GM23338 (cell line): ENCODE results near the gene DTNA. TPM values are rescaled to one million over a fixed set of nuclear protein-coding genes. Genes with fewer than 3 reads are reported as not detected.

Experiments
- ATAC-seq: fragments of 200-7000 bp; cut with Tn5 transposase; 3 replicates; pipeline ENCODE4 v1.9.1; 2020
- DNase-seq: peaks from one replicate; pipeline ENCODE4 v3.0.0-alpha.2; 2015; ENCODE audit warnings: low spot score
- H2AFZ ChIP-seq: fragments of 200-600 bp; sonication (generic); 2 replicates; pipeline ENCODE4 v1.8.0; 2016; ENCODE audit warnings: antibody characterized with exemption, mild to moderate bottlenecking, moderate library complexity
- H3F3A ChIP-seq: fragments of 200-600 bp; sonication (generic); replicated peaks from 2 replicates; pipeline ENCODE4 v1.8.0; 2017; ENCODE audit warnings: antibody characterized with exemption, mixed run types, low read depth
- H3K27ac ChIP-seq: fragments of 200-600 bp; sonication (generic); 2 replicates; pipeline ENCODE4 v1.6.1; 2016; ENCODE audit warnings: low read depth
- H3K27me3 ChIP-seq: fragments of 200-600 bp; sonication (generic); 2 replicates; pipeline ENCODE4 v1.8.0; 2016; ENCODE audit warnings: mild to moderate bottlenecking, mixed run types, moderate library complexity; ENCODE audit not compliant: insufficient read depth
- H3K36me3 ChIP-seq: fragments of 200-600 bp; sonication (generic); 2 replicates; pipeline ENCODE4 v1.8.0; 2016; ENCODE audit warnings: mild to moderate bottlenecking; ENCODE audit not compliant: insufficient read depth
- H3K4me1 ChIP-seq: fragments of 200-600 bp; sonication (generic); 2 replicates; pipeline ENCODE4 v1.8.0; 2016; ENCODE audit warnings: mild to moderate bottlenecking, moderate library complexity; ENCODE audit not compliant: insufficient read depth
- H3K4me2 ChIP-seq: fragments of 200-600 bp; sonication (generic); 2 replicates; pipeline ENCODE4 v1.7.1; 2017; ENCODE audit warnings: mixed run types
- H3K4me3 ChIP-seq: fragments of 200-600 bp; sonication (generic); 2 replicates; pipeline ENCODE4 v1.6.1; 2016; ENCODE audit warnings: mixed run types
- H3K79me2 ChIP-seq: fragments of 200-600 bp; sonication (generic); replicated peaks from 2 replicates; pipeline ENCODE4 v1.8.0; 2017; ENCODE audit warnings: mild to moderate bottlenecking; ENCODE audit not compliant: insufficient read depth
- H3K9me2 ChIP-seq: fragments of 200-600 bp; sonication (generic); 2 replicates; pipeline ENCODE4 v1.8.0; 2017; ENCODE audit not compliant: insufficient read depth
- H4K20me1 ChIP-seq: fragments of 200-600 bp; sonication (generic); replicated peaks from 2 replicates; pipeline ENCODE4 v1.8.0; 2017; ENCODE audit warnings: mild to moderate bottlenecking; ENCODE audit not compliant: insufficient read depth
- H3K27ac Mint-ChIP-seq: 2 replicates; pipeline ENCODE4 v1.8.0; 2020; ENCODE audit warnings: inconsistent platforms, mild to moderate bottlenecking, moderate library complexity, mixed read lengths
- H3K27me3 Mint-ChIP-seq: 3 replicates; pipeline ENCODE4 v1.8.0; 2022; ENCODE audit warnings: low read depth, mild to moderate bottlenecking, moderate library complexity, mixed read lengths, inconsistent platforms; ENCODE audit not compliant: insufficient read depth, poor library complexity
- H3K36me3 Mint-ChIP-seq: 3 replicates; pipeline ENCODE4 v1.8.0; 2021; ENCODE audit warnings: low read depth, mild to moderate bottlenecking, inconsistent platforms, moderate library complexity, mixed read lengths
- H3K4me1 Mint-ChIP-seq: 3 replicates; pipeline ENCODE4 v1.8.0; 2020; ENCODE audit warnings: mild to moderate bottlenecking, inconsistent platforms, mixed read lengths
- H3K4me3 Mint-ChIP-seq: 3 replicates; pipeline ENCODE4 v1.8.0; 2021; ENCODE audit warnings: moderate library complexity, mild to moderate bottlenecking, inconsistent platforms, mixed read lengths
- H3K9me3 Mint-ChIP-seq: 3 replicates; pipeline ENCODE4 v1.8.0; 2020; ENCODE audit warnings: moderate library complexity, mild to moderate bottlenecking, inconsistent platforms, mixed read lengths
- CREB1 ChIP-seq: fragments of 250-450 bp; sonication (Bioruptor Pico); IDR thresholded peaks from 2 replicates; pipeline ENCODE4 v1.5.0; 2020; ENCODE audit warnings: low read depth, mild to moderate bottlenecking, moderate library complexity
- CTCF ChIP-seq, 2 experiments: fragments of 200-600 bp in 1 of 2; sonication (generic) in 1 of 2; conservative IDR thresholded peaks; 2 replicates each; pipeline versions ENCODE4 v1.5.1 to v1.6.1; 2016 to 2017; ENCODE audit warnings: antibody characterized with exemption in 2 of 2, low read depth in 2 of 2, mild to moderate bottlenecking in 2 of 2, moderate library complexity in 1 of 2
- EZH2 ChIP-seq: fragments of 200-600 bp; sonication (generic); IDR thresholded peaks from one replicate; pipeline ENCODE4 v1.8.0; 2017; ENCODE audit warnings: antibody characterized with exemption, mild to moderate bottlenecking, low read depth; ENCODE audit not compliant: unreplicated experiment
- EZH2phosphoT487 ChIP-seq: fragments of 200-600 bp; sonication (generic); IDR thresholded peaks from one replicate; pipeline ENCODE4 v1.8.1; 2018; ENCODE audit warnings: antibody characterized with exemption; ENCODE audit not compliant: unreplicated experiment
- JUNB ChIP-seq: IDR thresholded peaks from one replicate; pipeline ENCODE4 v1.6.1; 2016; ENCODE audit warnings: antibody characterized with exemption; ENCODE audit not compliant: unreplicated experiment
- NANOG ChIP-seq: IDR thresholded peaks from 2 replicates; pipeline ENCODE4 v1.6.1; 2016; ENCODE audit warnings: antibody characterized with exemption, borderline replicate concordance
- POLR2AphosphoS5 ChIP-seq: IDR thresholded peaks from 2 replicates; pipeline ENCODE4 v1.6.1; 2016; ENCODE audit warnings: antibody characterized with exemption, low read depth
- REST ChIP-seq: IDR thresholded peaks from one replicate; pipeline ENCODE4 v1.6.1; 2018; ENCODE audit warnings: antibody characterized with exemption; ENCODE audit not compliant: unreplicated experiment
- STAT1 ChIP-seq: IDR thresholded peaks from one replicate; pipeline ENCODE4 v1.6.1; 2016; ENCODE audit warnings: antibody characterized with exemption; ENCODE audit not compliant: unreplicated experiment
- ZNF114 ChIP-seq: fragments of 250-450 bp; sonication (Bioruptor Pico); IDR thresholded peaks from 2 replicates; pipeline ENCODE4 v1.5.0; 2020; ENCODE audit warnings: mild to moderate bottlenecking, moderate library complexity
- ZNF331 ChIP-seq: fragments of 250-450 bp; sonication (Bioruptor Pico); IDR thresholded peaks from 2 replicates; pipeline ENCODE4 v1.5.0; 2020; ENCODE audit warnings: low read depth, mild to moderate bottlenecking, moderate library complexity
- polyA plus RNA-seq: library from polyadenylated mRNA; unstranded; fragments of >200 nt; fragmentation: Nextera tagmentation; extraction: Ambion mirVana; gene quantifications from 2 replicates; pipeline ENCODE4 v1.2.1, GENCODE V29; 2016
- total RNA-seq: library from RNA; depleted of rRNA; stranded (reverse); fragments of >200 nt; shearing (Covaris generic); gene quantifications from 2 replicates; pipeline ENCODE4 v1.2.3, GENCODE V29; 2014
- TF ChIP-seq, protein P1 (sequence below): fragments of 250-450 bp; sonication (Bioruptor Pico); IDR thresholded peaks from 2 replicates; pipeline ENCODE4 v1.5.0; 2020; ENCODE audit warnings: mild to moderate bottlenecking, moderate library complexity
- TF ChIP-seq, protein P2 (sequence below): IDR thresholded peaks from 2 replicates; pipeline ENCODE4 v1.6.1; 2016; ENCODE audit warnings: antibody characterized with exemption

Gene DTNA
- total and polyA plus RNA-seq, 2 experiments from 2014 or later, result 11.5 to 25.1 TPM

DNA sequence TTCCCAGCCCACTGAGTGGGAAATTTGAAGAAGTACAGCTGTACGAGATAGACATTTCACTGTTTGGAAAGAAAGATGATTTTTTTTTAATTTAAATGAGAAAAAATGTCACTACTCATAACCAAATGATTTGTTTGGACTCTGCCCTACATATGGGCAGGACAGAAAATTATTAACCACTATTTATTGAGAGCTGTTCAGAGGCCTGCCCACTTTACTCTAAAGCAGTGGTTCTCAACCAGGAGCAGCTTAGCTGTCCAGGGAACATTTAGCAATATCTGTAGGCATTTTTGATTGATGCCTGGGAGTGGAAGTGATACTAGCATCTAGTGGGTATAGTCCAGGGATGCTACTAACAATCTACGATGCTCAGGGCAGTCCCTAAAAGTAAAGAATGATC lies 13.4 kb upstream of the DTNA start:
- H3K9me3 Mint-ChIP-seq, result no peaks in the 10 kb centered on the region; the same call in 2 of the 3 replicates
- Histone ChIP-seq H3K79me2 (no peaks in the 10 kb centered on the region), H3K4me2 (0 out of 2 replicates have a peak overlapping the region, but pooled peaks have one; percentile 4), H3K4me3 (no peak overlapping the region), H3K4me1 (peaks cover 12% of the 10 kb centered on the region), H4K20me1 (no peaks in the 10 kb centered on the region), H3K27me3 (no peaks in the 10 kb centered on the region), H3F3A (no peaks in the 10 kb centered on the region), H3K9me2 (peaks cover 12% of the 10 kb centered on the region; the same call in 1 of the 2 replicates), H2AFZ (no peak overlapping the region), H3K36me3 (no peaks in the 10 kb centered on the region), H3K27ac (no peak overlapping the region)
- no peak overlapping the region for H3K4me3 Mint-ChIP-seq
- DNase-seq (no peak), ATAC-seq (no peak)
- TF ChIP-seq POLR2AphosphoS5, result no peak
- no peak for TF ChIP-seq STAT1
- TF ChIP-seq EZH2, result no peak
- no peak for TF ChIP-seq REST
- TF ChIP-seq, protein P1, sequence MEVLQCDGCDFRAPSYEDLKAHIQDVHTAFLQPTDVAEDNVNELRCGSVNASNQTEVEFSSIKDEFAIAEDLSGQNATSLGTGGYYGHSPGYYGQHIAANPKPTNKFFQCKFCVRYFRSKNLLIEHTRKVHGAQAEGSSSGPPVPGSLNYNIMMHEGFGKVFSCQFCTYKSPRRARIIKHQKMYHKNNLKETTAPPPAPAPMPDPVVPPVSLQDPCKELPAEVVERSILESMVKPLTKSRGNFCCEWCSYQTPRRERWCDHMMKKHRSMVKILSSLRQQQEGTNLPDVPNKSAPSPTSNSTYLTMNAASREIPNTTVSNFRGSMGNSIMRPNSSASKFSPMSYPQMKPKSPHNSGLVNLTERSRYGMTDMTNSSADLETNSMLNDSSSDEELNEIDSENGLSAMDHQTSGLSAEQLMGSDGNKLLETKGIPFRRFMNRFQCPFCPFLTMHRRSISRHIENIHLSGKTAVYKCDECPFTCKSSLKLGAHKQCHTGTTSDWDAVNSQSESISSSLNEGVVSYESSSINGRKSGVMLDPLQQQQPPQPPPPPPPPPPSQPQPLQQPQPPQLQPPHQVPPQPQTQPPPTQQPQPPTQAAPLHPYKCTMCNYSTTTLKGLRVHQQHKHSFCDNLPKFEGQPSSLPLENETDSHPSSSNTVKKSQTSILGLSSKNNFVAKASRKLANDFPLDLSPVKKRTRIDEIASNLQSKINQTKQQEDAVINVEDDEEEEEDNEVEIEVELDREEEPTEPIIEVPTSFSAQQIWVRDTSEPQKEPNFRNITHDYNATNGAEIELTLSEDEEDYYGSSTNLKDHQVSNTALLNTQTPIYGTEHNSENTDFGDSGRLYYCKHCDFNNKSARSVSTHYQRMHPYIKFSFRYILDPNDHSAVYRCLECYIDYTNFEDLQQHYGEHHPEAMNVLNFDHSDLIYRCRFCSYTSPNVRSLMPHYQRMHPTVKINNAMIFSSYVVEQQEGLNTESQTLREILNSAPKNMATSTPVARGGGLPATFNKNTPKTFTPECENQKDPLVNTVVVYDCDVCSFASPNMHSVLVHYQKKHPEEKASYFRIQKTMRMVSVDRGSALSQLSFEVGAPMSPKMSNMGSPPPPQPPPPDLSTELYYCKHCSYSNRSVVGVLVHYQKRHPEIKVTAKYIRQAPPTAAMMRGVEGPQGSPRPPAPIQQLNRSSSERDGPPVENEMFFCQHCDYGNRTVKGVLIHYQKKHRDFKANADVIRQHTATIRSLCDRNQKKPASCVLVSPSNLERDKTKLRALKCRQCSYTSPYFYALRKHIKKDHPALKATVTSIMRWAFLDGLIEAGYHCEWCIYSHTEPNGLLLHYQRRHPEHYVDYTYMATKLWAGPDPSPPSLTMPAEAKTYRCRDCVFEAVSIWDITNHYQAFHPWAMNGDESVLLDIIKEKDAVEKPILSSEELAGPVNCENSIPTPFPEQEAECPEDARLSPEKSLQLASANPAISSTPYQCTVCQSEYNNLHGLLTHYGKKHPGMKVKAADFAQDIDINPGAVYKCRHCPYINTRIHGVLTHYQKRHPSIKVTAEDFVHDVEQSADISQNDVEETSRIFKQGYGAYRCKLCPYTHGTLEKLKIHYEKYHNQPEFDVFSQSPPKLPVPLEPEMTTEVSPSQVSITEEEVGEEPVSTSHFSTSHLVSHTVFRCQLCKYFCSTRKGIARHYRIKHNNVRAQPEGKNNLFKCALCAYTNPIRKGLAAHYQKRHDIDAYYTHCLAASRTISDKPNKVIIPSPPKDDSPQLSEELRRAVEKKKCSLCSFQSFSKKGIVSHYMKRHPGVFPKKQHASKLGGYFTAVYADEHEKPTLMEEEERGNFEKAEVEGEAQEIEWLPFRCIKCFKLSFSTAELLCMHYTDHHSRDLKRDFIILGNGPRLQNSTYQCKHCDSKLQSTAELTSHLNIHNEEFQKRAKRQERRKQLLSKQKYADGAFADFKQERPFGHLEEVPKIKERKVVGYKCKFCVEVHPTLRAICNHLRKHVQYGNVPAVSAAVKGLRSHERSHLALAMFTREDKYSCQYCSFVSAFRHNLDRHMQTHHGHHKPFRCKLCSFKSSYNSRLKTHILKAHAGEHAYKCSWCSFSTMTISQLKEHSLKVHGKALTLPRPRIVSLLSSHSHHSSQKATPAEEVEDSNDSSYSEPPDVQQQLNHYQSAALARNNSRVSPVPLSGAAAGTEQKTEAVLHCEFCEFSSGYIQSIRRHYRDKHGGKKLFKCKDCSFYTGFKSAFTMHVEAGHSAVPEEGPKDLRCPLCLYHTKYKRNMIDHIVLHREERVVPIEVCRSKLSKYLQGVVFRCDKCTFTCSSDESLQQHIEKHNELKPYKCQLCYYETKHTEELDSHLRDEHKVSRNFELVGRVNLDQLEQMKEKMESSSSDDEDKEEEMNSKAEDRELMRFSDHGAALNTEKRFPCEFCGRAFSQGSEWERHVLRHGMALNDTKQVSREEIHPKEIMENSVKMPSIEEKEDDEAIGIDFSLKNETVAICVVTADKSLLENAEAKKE (CRISPR knock-in tag), result no peak
- TF ChIP-seq CTCF (conservative IDR thresholded peaks at IDR 0.05; ENCODE audit: low read depth in 2 of 2), result no peak
- TF ChIP-seq NANOG, result no peak
- no peak for TF ChIP-seq JUNB
- TF ChIP-seq CREB1 (CRISPR knock-in tag), result no peak
- no peak for TF ChIP-seq EZH2phosphoT487
- TF ChIP-seq ZNF331 (CRISPR knock-in tag), result no peak
- TF ChIP-seq, protein P2, sequence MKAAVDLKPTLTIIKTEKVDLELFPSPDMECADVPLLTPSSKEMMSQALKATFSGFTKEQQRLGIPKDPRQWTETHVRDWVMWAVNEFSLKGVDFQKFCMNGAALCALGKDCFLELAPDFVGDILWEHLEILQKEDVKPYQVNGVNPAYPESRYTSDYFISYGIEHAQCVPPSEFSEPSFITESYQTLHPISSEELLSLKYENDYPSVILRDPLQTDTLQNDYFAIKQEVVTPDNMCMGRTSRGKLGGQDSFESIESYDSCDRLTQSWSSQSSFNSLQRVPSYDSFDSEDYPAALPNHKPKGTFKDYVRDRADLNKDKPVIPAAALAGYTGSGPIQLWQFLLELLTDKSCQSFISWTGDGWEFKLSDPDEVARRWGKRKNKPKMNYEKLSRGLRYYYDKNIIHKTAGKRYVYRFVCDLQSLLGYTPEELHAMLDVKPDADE, result no peak
- TF ChIP-seq ZNF114 (CRISPR knock-in tag), result no peak
- no peak overlapping the region; the same call in 1 of the 2 replicates for H3K27ac Mint-ChIP-seq
- no peaks in the 10 kb centered on the region for H3K27me3 Mint-ChIP-seq
- peaks cover 16% of the 10 kb centered on the region for H3K4me1 Mint-ChIP-seq
- H3K36me3 Mint-ChIP-seq, result peaks cover 10% of the 10 kb centered on the region
